Measurements from ENCODE around the gene RNF103.

RNF103 gene

DNA sequence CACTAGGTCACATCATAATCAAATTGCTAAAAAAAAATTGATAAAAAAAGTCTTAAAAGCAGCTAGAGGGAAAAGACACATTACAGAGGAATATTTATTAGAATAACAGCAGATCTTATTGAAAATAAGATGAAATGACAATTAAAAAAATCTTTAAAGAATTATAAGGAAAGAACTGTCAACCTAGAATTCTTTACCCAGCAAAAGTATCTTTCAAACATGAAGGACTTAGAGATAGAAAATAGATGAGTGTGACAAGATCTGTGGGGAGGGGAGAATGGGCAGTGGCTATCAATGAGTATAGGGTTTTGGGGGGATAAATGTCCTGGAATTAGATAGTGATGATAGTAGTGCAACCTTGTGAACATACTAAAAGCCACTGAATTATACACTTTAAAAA lies 26.5 kb upstream of the RNF103 start:
- in situ Hi-C loops (cut with HindIII; ENCODE audit: low sequenced_read_pairs): no loop called here
- H3K4me3 ChIP-seq (ENCODE audit: low read depth, low read length): no peak overlapping the region
- TF ChIP-seq CTCF (IDR thresholded peaks at IDR 0.05; ENCODE audit: low read depth, low read length): no peak
- DNase-seq (ENCODE audit: low read depth, low spot score): no peak

DNA sequence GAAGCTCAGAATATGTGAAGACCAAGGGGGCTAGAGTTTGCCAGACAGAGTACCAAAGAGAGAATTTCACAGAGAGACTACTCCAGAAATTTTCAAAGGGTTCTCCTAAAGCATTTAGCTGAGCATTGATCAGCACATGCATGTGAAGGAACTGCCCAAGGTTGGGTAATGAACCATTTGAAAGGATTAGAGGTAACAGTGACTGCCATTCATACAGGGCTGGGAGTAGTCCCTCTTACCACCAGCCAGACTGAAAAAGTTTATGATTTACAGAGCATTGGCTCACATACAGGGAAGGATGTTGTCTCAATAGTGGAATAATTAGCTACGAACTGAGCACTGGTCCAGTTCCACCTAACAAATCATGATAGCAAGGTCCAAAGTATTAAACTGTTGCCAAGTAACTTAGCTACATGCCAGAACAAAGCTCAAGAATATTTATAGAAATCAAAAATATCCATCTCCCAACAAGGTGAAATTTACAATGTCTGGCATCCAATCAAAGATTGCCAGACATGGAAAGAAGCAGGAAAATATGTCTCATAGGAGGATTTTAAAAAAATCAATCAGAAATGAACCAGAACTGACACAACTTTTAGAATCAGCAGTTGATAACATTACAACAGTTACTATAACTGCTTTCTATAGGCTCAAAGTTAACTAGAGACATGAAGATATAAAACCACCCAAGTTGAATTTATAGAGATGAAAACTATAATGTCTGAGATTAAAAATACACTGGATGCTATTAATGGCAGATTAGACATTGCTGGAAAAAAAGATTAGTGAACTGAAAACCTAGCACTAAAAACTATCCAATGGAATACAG lies 25.7 kb upstream of the RNF103 start:
- in situ Hi-C loops (cut with HindIII; ENCODE audit: low sequenced_read_pairs): no loop called here

GRCh38 chr2:86648681-86649080 lies 25.0 kb upstream of the RNF103 start:
- no peak overlapping the region for H3K4me3 ChIP-seq (ENCODE audit: low read depth, low read length)
- DNase-seq (ENCODE audit: low read depth, low spot score): no peak
- TF ChIP-seq CTCF (IDR thresholded peaks at IDR 0.05; ENCODE audit: low read depth, low read length): no peak
- in situ Hi-C loops (cut with HindIII; ENCODE audit: low sequenced_read_pairs): no loop called here

More for the DNA sequence above, 25.7 kb upstream of the RNF103 start:
- DNase-seq (ENCODE audit: low read depth, low spot score): no peak
- no peak for TF ChIP-seq CTCF (IDR thresholded peaks at IDR 0.05; ENCODE audit: low read depth, low read length)
- H3K4me3 ChIP-seq (ENCODE audit: low read depth, low read length): no peak overlapping the region

DNA sequence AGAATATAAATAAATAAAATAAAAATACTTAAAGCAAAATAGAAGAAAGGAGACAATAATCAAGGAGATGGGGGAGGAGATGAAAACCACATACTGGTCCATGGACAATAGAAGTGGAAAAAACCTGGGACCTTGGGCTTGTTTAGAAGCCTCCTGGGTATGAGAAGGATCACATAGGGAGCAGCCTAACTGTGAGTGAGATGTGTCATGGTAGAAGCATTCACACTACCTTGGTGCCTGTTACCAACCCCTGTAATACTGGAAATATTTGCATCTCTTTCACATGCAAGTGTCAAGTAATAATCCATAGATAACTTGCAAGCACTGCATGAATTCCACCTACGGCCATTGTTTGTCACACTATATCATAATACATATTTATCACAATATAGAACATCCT lies 23.2 kb upstream of the RNF103 start:
- in situ Hi-C loops (cut with HindIII; ENCODE audit: low sequenced_read_pairs): no loop called here
- TF ChIP-seq CTCF (IDR thresholded peaks at IDR 0.05; ENCODE audit: low read depth, low read length): no peak
- no peak overlapping the region for H3K4me3 ChIP-seq (ENCODE audit: low read depth, low read length)
- no peak for DNase-seq (ENCODE audit: low read depth, low spot score)

GRCh38 chr2:86646329-86646728 lies 22.7 kb upstream of the RNF103 start:
- in situ Hi-C loops (cut with HindIII; ENCODE audit: low sequenced_read_pairs): no loop called here
- no peak overlapping the region for H3K4me3 ChIP-seq (ENCODE audit: low read depth, low read length)
- no peak for DNase-seq (ENCODE audit: low read depth, low spot score)
- no peak for TF ChIP-seq CTCF (IDR thresholded peaks at IDR 0.05; ENCODE audit: low read depth, low read length)

- DNase-seq (ENCODE audit: low read depth, low spot score): no peak
- in situ Hi-C loops (cut with HindIII; ENCODE audit: low sequenced_read_pairs): no loop called here
- no peak for TF ChIP-seq CTCF (IDR thresholded peaks at IDR 0.05; ENCODE audit: low read depth, low read length)
- H3K4me3 ChIP-seq (ENCODE audit: low read depth, low read length): no peak overlapping the region
These were observed 22.1 kb upstream of the RNF103 start for GRCh38 chr2:86645752-86646151.
